ENCODE results near the gene CLEC18C.
"Not testable (repeated sequence)": the region's sequence is repeated elsewhere in the genome, so short reads cannot be mapped to it uniquely, and the experiment has no call there.

Gene CLEC18C

DNA sequence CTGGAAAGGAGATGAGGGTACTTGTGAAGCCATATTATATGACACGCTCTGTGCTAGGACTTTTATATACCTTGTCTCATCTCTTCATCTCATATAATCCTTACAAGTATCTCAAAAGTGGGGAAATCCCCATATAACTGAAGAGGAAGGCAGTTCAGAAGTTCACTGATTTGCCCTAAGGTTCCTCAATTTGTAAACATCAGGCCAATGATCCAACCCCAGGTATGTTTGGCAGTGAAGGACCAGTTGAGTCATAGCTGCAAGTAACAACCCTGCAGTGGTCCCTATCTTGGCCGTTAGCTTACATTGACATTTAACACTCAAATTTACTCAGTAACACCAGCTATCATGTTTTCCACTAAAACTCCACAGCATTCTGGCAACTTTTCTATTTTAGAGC lies 45.0 kb downstream of the CLEC18C start:
- DNase-seq = not testable (repeated sequence)

DNA sequence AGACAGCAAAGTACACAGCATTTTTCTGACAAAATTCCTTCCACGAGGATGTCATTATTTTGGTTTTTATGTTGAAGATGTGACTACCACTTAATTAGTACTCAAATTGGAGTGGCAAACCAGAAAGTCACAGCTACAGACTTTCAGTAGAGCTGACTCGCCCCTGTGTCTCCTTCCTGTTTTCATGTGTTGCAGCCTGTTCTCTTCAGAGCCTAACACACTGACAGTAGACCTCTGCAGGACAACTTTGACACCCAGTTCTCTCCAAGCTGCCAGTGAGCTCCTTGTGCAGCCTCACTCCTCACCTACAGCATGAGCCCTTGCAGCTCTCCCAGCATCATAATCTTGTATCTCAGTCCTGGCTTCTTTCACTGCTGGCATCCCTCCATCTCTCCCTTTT lies 49.0 kb downstream of the CLEC18C start:
- DNase-seq = not testable (repeated sequence)

DNA sequence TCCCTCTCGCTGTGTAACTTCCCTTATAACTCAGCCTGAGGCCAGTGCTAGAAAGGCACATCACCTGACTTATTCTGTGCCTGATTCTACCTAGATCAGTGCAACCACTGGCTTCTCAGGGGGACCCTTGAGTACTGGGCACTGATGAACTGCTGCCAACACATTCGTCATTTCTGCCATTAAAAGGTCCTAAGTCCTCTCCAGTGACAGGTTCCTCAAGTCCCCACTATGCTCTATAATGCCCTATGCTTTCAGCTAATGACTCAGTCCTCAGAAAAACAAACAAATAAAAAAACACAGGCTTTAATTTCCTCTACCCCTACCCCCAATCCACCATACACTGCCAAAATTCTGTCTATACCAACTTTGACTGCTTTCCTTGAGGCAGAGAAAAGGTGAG lies 49.6 kb downstream of the CLEC18C start:
- not testable (repeated sequence) for DNase-seq

DNA sequence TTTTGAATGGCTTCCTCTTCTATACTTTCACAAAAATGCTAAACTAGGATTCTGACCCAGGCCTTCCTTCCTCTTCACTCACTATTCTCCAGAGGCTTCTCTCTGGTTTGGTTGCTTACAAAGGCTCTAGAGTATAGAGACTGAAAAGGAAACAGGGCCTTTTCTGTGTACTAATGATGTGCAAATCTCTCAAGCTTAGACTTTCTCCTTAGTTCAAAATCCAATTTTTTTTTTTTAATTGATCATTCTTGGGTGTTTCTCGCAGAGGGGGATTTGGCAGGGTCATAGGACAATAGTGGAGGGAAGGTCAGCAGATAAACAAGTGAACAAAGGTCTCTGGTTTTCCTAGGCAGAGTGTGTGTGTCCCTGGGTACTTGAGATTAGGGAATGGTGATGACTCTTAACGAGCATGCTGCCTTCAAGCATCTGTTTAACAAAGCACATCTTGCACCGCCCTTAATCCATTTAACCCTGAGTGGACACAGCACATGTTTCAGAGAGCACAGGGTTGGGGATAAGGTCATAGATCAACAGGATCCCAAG lies 50.5 kb downstream of the CLEC18C start:
- not testable (repeated sequence) for DNase-seq

DNA sequence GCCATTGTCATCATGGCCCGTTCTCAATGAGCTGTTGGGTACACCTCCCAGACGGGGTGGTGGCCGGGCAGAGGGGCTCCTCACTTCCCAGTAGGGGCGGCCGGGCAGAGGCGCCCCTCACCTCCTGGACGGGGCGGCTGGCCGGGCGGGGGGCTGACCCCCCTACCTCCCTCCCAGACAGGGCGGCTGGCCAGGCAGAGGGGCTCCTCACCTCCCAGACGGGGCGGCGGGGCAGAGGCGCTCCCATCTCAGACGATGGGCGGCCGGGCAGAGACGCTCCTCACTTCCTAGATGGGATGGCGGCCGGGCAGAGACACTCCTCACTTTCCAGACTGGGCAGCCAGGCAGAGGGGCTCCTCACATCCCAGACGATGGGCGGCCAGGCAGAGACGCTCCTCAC lies 51.1 kb downstream of the CLEC18C start:
- DNase-seq = not testable (repeated sequence)

DNA sequence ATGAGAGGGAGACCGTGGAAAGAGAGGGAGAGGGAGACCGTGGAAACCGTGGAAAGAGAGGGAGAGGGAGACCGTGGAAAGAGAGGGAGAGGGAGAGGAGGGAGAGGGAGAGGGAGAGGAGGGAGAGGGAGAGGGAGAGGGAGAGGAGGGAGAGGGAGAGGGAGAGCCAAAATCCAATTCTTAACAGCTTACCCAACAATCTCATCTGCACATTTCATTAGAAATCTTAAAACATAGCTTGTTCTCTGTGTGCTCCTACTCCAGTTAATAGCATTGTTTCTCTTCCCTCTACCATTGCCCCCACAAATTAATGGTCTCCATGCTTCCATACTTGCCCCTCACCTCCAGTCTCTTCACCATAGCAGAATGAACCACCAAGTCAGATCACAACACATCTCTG lies 51.8 kb downstream of the CLEC18C start:
- not testable (repeated sequence) for DNase-seq

DNA sequence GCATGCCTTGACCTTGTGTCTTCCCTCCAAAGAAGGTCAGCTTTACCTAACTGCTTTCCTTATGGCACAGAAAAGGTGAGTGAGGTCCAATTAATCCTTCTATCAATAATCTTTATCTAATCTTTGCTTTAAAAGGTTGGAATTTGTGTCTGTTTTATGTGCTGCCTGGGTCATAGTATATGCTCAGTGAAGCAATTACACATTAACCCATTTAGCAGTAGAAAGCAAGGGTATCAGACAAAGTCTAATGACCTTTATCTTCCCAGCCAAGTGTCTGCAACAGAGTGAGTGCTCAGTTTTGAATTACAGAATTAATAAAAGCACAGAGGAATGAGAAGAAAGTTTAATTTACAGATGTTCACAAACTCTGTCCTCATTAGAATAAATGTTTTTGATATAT lies 52.4 kb downstream of the CLEC18C start:
- not testable (repeated sequence) for DNase-seq

DNA sequence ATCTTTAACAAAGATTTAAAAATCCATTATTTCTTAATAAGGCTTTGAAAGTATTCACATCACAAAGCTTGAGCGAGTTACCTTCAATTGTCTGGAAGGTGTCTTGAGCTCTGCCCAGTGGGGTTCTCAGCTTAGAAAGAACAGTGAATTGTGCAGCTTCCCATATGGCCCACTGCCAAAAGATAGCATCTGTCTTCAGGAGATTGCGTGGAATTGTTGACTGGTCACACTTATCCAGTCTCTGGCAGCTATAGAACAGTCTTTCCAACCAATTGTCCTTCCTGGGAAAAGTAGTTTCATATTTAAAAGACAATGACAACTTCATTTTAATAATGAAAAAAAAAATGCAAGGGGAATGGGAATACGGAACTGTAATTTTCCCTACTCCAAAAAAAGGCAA lies 58.2 kb downstream of the CLEC18C start:
- not testable (repeated sequence) for DNase-seq

All from 8988T (cell line).